Mucosa of descending colon (tissue), 3 donors: ENCODE measurements around the gene CDKN2B. TPM values are rescaled to one million over a fixed set of nuclear protein-coding genes. Genes with fewer than 3 reads are reported as not detected.

Experiments used
- ATAC-seq: fragments of 200-7000 bp; cut with Tn5 transposase; one replicate; pipeline ENCODE4 v1.9.1; 2020; ENCODE audit warnings: mild to moderate bottlenecking, moderate library complexity
- DNase-seq, 3 donors: peaks; one replicate each; pipeline ENCODE4 v3.0.0-alpha.2; 2020
- H3K36me3 ChIP-seq: fragments of 200-600 bp; one replicate; pipeline ENCODE4 v1.8.0; 2021; ENCODE audit warnings: low read depth, mild to moderate bottlenecking
- H3K4me1 ChIP-seq: fragments of 200-600 bp; one replicate; pipeline ENCODE4 v1.8.0; 2021; ENCODE audit warnings: low read depth, mild to moderate bottlenecking
- H3K4me3 ChIP-seq: fragments of 200-600 bp; one replicate; pipeline ENCODE4 v1.8.0; 2021; ENCODE audit warnings: mild to moderate bottlenecking
- H3K9me3 ChIP-seq: fragments of 200-600 bp; one replicate; pipeline ENCODE4 v1.8.0; 2021; ENCODE audit warnings: mild to moderate bottlenecking
- CTCF ChIP-seq: fragments of 200-600 bp; IDR thresholded peaks from one replicate; pipeline ENCODE4 v1.8.0; 2022; ENCODE audit warnings: antibody characterized with exemption, mild to moderate bottlenecking
- intact Hi-C, 2 donors: fragments of 100-400 bp; cut with DNase I in 1 of 2; cut with micrococcal nuclease in 1 of 2; formaldehyde crosslinking; loops; one replicate each; pipeline versions ENCODE4 v1.11.0 to v1.11.1; 2022; cut with DNase I, micrococcal nuclease
- total RNA-seq, 3 donors: library from RNA; stranded (reverse); fragmentation: NEBNext Ultra II Directional in 2 of 3; extraction: Animal tissue kit (Norgen Biotek cat#: 25700) in 2 of 3; gene quantifications; one replicate each; pipeline versions ENCODE4 v1.2.1 to v1.2.4, GENCODE V29; 2021 to 2023
- donor health status: DM: no; HTN: no; CAD: no; lungs with moderate emphysema.
- donor health status: DM: no; HTN: no; CAD: no.
- donor health status: DM: no; HTN: yes; CAD: no.

Gene CDKN2B
- total RNA-seq, 3 donors from 2014 or later, result 64.8 to 192 (median 119) TPM

- TF ChIP-seq CTCF, result no peak
- Histone ChIP-seq H3K4me3 (no peak overlapping the region), H3K4me1 (peaks cover 16% of the 10 kb centered on the region), H3K9me3 (no peaks in the 10 kb centered on the region), H3K36me3 (no peaks in the 10 kb centered on the region)
- DNase-seq, result no peak
- intact Hi-C loops, result loop anchor here in 1 of 2 donors (5.0 kb wide), 1 partner anchor 76 kb away; no protein-coding TSS in a partner anchor
- peak; percentile 67 for ATAC-seq
Observed at GRCh38 chr9:22041344-22041743, 32.2 kb upstream of the CDKN2B start.

GRCh38 chr9:22040760-22041159 is 31.7 kb upstream of the CDKN2B start:
- intact Hi-C loops, result loop anchor here in 1 of 2 donors (5.0 kb wide), 1 partner anchor 77 kb away; no protein-coding TSS in a partner anchor
- no peak for ATAC-seq
- no peak for DNase-seq
- Histone ChIP-seq H3K4me1 (peaks cover 16% of the 10 kb centered on the region), H3K4me3 (no peak overlapping the region), H3K9me3 (no peaks in the 10 kb centered on the region), H3K36me3 (no peaks in the 10 kb centered on the region)
- TF ChIP-seq CTCF, result no peak

- Histone ChIP-seq H3K9me3 (no peaks in the 10 kb centered on the region), H3K36me3 (no peaks in the 10 kb centered on the region), H3K4me1 (peaks cover 16% of the 10 kb centered on the region), H3K4me3 (no peak overlapping the region)
- TF ChIP-seq CTCF, result no peak
- DNase-seq (no peak), ATAC-seq (no peak)
- intact Hi-C loops, result no loop called here
Observed at GRCh38 chr9:22039258-22039657, 30.2 kb upstream of the CDKN2B start.

GRCh38 chr9:22037954-22038690 is 29.0 kb upstream of the CDKN2B start:
- ATAC-seq (peak; percentile 52), DNase-seq (no peak)
- Histone ChIP-seq H3K4me1 (peaks cover 16% of the 10 kb centered on the region), H3K4me3 (no peak overlapping the region), H3K36me3 (no peaks in the 10 kb centered on the region), H3K9me3 (no peaks in the 10 kb centered on the region)
- intact Hi-C loops, result no loop called here
- TF ChIP-seq CTCF, result peak; percentile 21

- peaks cover 16% of the 10 kb centered on the region for H3K4me1 ChIP-seq
- H3K9me3 ChIP-seq, result no peaks in the 10 kb centered on the region
- peak; percentile 16 for ATAC-seq
- H3K4me3 ChIP-seq, result no peak overlapping the region
- TF ChIP-seq CTCF, result no peak
- intact Hi-C loops, result no loop called here
- H3K36me3 ChIP-seq, result no peaks in the 10 kb centered on the region
- no peak for DNase-seq
Observed at GRCh38 chr9:22036866-22037626, 27.9 kb upstream of the CDKN2B start.
